Measurements from ENCODE around the gene CNFN. TPM values are rescaled to one million over a fixed set of nuclear protein-coding genes. Genes with fewer than 3 reads are reported as not detected.

Gene CNFN
- total RNA-seq, 1 donor from 2014 or later: 2.9 TPM

GRCh38 chr19:42370068-42370520, 20.0 kb downstream of the CNFN start:
- no peaks in the 10 kb centered on the region for H3F3A ChIP-seq (ENCODE audit: low read depth)
- no peaks in the 10 kb centered on the region for H4K20me1 ChIP-seq (ENCODE audit: low read depth)
- H3K27ac ChIP-seq: no peak overlapping the region
- no peak overlapping the region for H3K4me2 ChIP-seq
- no peaks in the 10 kb centered on the region for H3K9me3 ChIP-seq (ENCODE audit: low read depth)
- peak overlapping the region; percentile 81 for H3K27ac Mint-ChIP-seq
- H3K27me3 ChIP-seq: no peaks in the 10 kb centered on the region
- H3K36me3 ChIP-seq: no peaks in the 10 kb centered on the region
- TF ChIP-seq EZH2 (IDR thresholded peaks at IDR 0.05) (no peak), EZH2phosphoT487 (IDR thresholded peaks at IDR 0.05) (no peak), CTCF (IDR thresholded peaks at IDR 0.05) (no peak)
- peaks cover 21% of the 10 kb centered on the region for H3K4me1 Mint-ChIP-seq
- H3K9ac ChIP-seq: no peak overlapping the region
- H3K36me3 Mint-ChIP-seq: peaks cover 14% of the 10 kb centered on the region
- H3K27me3 Mint-ChIP-seq (ENCODE audit: insufficient read depth, low read depth): peaks cover 8% of the 10 kb centered on the region
- DNase-seq (ENCODE audit: low spot score): peak; percentile 45
- H2AFZ ChIP-seq (replicated peaks): no peak overlapping the region
- H3K9me3 Mint-ChIP-seq: no peaks in the 10 kb centered on the region
- peaks cover 10% of the 10 kb centered on the region for H3K4me1 ChIP-seq
- H3K4me3 Mint-ChIP-seq: no peak overlapping the region
- H3K4me3 ChIP-seq: no peak overlapping the region
- no peaks in the 10 kb centered on the region for H3K79me2 ChIP-seq (ENCODE audit: low read depth)

GRCh38 chr19:42369433-42370067, 20.5 kb downstream of the CNFN start:
- Histone ChIP-seq H3K4me1 (peaks cover 10% of the 10 kb centered on the region), H2AFZ (replicated peaks) (no peak overlapping the region), H3K27ac (no peak overlapping the region), H3K36me3 (no peaks in the 10 kb centered on the region), H3K9ac (no peak overlapping the region), H3K9me3 (ENCODE audit: low read depth) (no peaks in the 10 kb centered on the region), H4K20me1 (ENCODE audit: low read depth) (no peaks in the 10 kb centered on the region), H3K4me2 (no peak overlapping the region), H3K27me3 (no peaks in the 10 kb centered on the region), H3K79me2 (ENCODE audit: low read depth) (no peaks in the 10 kb centered on the region), H3F3A (ENCODE audit: low read depth) (no peaks in the 10 kb centered on the region), H3K4me3 (no peak overlapping the region)
- DNase-seq (ENCODE audit: low spot score): no peak
- Mint-ChIP-seq H3K4me3 (no peak overlapping the region), H3K9me3 (no peaks in the 10 kb centered on the region), H3K27me3 (ENCODE audit: insufficient read depth, low read depth) (peaks cover 6% of the 10 kb centered on the region), H3K27ac (no peak overlapping the region), H3K36me3 (peaks cover 16% of the 10 kb centered on the region), H3K4me1 (peaks cover 21% of the 10 kb centered on the region)
- TF ChIP-seq EZH2 (IDR thresholded peaks at IDR 0.05): no peak
- no peak for TF ChIP-seq EZH2phosphoT487 (IDR thresholded peaks at IDR 0.05)
- TF ChIP-seq CTCF (IDR thresholded peaks at IDR 0.05): no peak

GRCh38 chr19:42368765-42369164, 21.3 kb downstream of the CNFN start:
- no peaks in the 10 kb centered on the region for H3K36me3 ChIP-seq

More at GRCh38 chr19:42368765-42369164, 21.3 kb downstream of the CNFN start:
- peaks cover 10% of the 10 kb centered on the region for H3K4me1 ChIP-seq
- Mint-ChIP-seq H3K9me3 (peaks cover 2% of the 10 kb centered on the region), H3K27ac (no peak overlapping the region), H3K36me3 (peaks cover 24% of the 10 kb centered on the region), H3K4me3 (peak overlapping the region; percentile 17), H3K4me1 (peaks cover 21% of the 10 kb centered on the region), H3K27me3 (ENCODE audit: insufficient read depth, low read depth) (peaks cover 5% of the 10 kb centered on the region)
- H3K27me3 ChIP-seq: no peaks in the 10 kb centered on the region
- H3K9ac ChIP-seq: no peak overlapping the region
- no peak for DNase-seq (ENCODE audit: low spot score)
- no peaks in the 10 kb centered on the region for H3K79me2 ChIP-seq (ENCODE audit: low read depth)
- no peak overlapping the region for H3K4me2 ChIP-seq
- no peak overlapping the region for H3K27ac ChIP-seq
- no peaks in the 10 kb centered on the region for H4K20me1 ChIP-seq (ENCODE audit: low read depth)
- H3K9me3 ChIP-seq (ENCODE audit: low read depth): no peaks in the 10 kb centered on the region
- H3K4me3 ChIP-seq: no peak overlapping the region
- no peaks in the 10 kb centered on the region for H3F3A ChIP-seq (ENCODE audit: low read depth)
- no peak for TF ChIP-seq EZH2phosphoT487 (IDR thresholded peaks at IDR 0.05)
- no peak for TF ChIP-seq EZH2 (IDR thresholded peaks at IDR 0.05)
- no peak for TF ChIP-seq CTCF (IDR thresholded peaks at IDR 0.05)
- H2AFZ ChIP-seq (replicated peaks): no peak overlapping the region
